HG02798 (cell line): Measurements from ENCODE around the gene KSR2.
"Not testable (repeated sequence)": the region's sequence is repeated elsewhere in the genome, so short reads cannot be mapped to it uniquely, and the experiment has no call there.

Experiments
- ATAC-seq: cut with Tn5 transposase; IDR thresholded peaks from one replicate; pipeline ENCODE4 v1.9.1; 2021; ENCODE audit warnings: mild to moderate bottlenecking; ENCODE audit not compliant: unreplicated experiment, poor library complexity

KSR2 gene

GRCh38 chr12:117968826-117969659 lies at the start of gene KSR2:
TSS of gene KSR2 (minus strand) at chr12:117968990. CDS start at chr12:117968255, 735 bp downstream.
- peak; percentile 79 for ATAC-seq

GRCh38 chr12:118017926-118018325 lies 49.1 kb upstream of the KSR2 start:
- no peak for ATAC-seq

- ATAC-seq = peak; percentile 99
These were observed 47.9 kb upstream of the KSR2 start, which contains the start of gene RFC5 for GRCh38 chr12:118016424-118017264. TSS of gene RFC5 (plus strand) at chr12:118016703. CDS start at chr12:118016828, 125 bp downstream.

GRCh38 chr12:118015944-118016343 lies 47.2 kb upstream of the KSR2 start:
- no peak for ATAC-seq

- ATAC-seq = no peak
These were observed 46.5 kb upstream of the KSR2 start for GRCh38 chr12:118015306-118015705.

GRCh38 chr12:118013283-118013682 lies 44.5 kb upstream of the KSR2 start:
- ATAC-seq = no peak

- ATAC-seq = no peak
These were observed 43.2 kb upstream of the KSR2 start for GRCh38 chr12:118011961-118012360.

- ATAC-seq = no peak
These were observed 42.6 kb upstream of the KSR2 start for GRCh38 chr12:118011377-118011776.

GRCh38 chr12:118010903-118011302 lies 42.1 kb upstream of the KSR2 start:
- ATAC-seq = no peak

GRCh38 chr12:117999806-118000205 lies 31.0 kb upstream of the KSR2 start:
- ATAC-seq = not testable (repeated sequence)

GRCh38 chr12:117998719-117999118 lies 29.9 kb upstream of the KSR2 start:
- ATAC-seq = no peak

GRCh38 chr12:117994551-117995438 lies 26.0 kb upstream of the KSR2 start:
- no peak for ATAC-seq

GRCh38 chr12:117986705-117987469 lies 18.1 kb upstream of the KSR2 start:
- no peak for ATAC-seq

GRCh38 chr12:117985182-117985581 lies 16.4 kb upstream of the KSR2 start:
- no peak for ATAC-seq

GRCh38 chr12:117981267-117981666 lies 12.5 kb upstream of the KSR2 start:
- ATAC-seq = no peak

GRCh38 chr12:117980616-117981015 lies 11.8 kb upstream of the KSR2 start:
- ATAC-seq = no peak

- ATAC-seq = no peak
These were observed 8.6 kb upstream of the KSR2 start for GRCh38 chr12:117977373-117977772.

- ATAC-seq = no peak
These were observed 6.2 kb upstream of the KSR2 start for GRCh38 chr12:117975006-117975405.

- ATAC-seq = no peak
These were observed 3.5 kb upstream of the KSR2 start for GRCh38 chr12:117972301-117972700.
